Measurements from ENCODE around the gene RDH16.

RDH16 gene, protein sequence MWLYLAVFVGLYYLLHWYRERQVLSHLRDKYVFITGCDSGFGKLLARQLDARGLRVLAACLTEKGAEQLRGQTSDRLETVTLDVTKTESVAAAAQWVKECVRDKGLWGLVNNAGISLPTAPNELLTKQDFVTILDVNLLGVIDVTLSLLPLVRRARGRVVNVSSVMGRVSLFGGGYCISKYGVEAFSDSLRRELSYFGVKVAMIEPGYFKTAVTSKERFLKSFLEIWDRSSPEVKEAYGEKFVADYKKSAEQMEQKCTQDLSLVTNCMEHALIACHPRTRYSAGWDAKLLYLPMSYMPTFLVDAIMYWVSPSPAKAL

GRCh38 chr12:56957229-56958052, at the start of gene RDH16:
TSS of gene RDH16 (minus strand) at chr12:56957608. CDS start at chr12:56957462, 146 bp downstream.
- no peak within 1 kb of the TSS for H3K4me3 ChIP-seq (ENCODE audit: low read length)
- TF ChIP-seq, protein P1, sequence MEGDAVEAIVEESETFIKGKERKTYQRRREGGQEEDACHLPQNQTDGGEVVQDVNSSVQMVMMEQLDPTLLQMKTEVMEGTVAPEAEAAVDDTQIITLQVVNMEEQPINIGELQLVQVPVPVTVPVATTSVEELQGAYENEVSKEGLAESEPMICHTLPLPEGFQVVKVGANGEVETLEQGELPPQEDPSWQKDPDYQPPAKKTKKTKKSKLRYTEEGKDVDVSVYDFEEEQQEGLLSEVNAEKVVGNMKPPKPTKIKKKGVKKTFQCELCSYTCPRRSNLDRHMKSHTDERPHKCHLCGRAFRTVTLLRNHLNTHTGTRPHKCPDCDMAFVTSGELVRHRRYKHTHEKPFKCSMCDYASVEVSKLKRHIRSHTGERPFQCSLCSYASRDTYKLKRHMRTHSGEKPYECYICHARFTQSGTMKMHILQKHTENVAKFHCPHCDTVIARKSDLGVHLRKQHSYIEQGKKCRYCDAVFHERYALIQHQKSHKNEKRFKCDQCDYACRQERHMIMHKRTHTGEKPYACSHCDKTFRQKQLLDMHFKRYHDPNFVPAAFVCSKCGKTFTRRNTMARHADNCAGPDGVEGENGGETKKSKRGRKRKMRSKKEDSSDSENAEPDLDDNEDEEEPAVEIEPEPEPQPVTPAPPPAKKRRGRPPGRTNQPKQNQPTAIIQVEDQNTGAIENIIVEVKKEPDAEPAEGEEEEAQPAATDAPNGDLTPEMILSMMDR (conservative IDR thresholded peaks at IDR 0.05; ENCODE audit: low read length) = no peak
- DNase-seq (ENCODE audit: low read depth) = no peak

DNA sequence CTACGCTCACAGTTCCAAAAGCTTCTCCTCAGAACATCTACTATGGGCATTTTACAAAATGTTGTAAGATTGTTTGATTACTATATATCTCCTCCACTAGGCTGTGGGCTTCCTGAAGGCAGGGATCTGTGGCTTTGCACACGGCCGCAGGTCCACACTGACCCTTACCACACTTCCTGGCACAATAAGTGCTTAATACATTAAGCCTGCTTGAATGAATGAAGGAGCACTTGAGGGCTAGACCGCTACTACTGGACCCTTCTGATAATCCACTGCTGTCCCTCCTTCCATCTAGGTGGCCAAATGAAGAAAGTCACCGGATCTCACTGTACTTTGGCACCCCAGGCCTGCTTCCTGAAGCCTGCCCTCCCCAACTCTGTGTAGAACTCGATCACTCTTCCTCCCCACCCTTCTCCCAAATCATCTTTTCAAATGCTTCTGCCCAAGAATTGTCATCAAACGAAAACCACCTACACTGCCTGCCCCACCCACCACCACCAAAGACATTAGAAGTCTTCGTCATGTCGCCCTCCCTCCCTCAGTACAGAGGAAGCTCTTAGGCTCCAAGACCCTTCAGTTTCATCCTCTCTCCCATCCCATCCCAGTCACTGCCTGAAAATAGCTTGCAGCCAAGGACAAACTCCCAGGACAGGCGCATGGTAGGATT, 49.5 kb upstream of the RDH16 start:
- H3K4me3 ChIP-seq (ENCODE audit: low read length) = peak overlapping the region; percentile 52
- no peak for DNase-seq (ENCODE audit: low read depth)
- TF ChIP-seq, protein P1 (conservative IDR thresholded peaks at IDR 0.05; ENCODE audit: low read length) = no peak

DNA sequence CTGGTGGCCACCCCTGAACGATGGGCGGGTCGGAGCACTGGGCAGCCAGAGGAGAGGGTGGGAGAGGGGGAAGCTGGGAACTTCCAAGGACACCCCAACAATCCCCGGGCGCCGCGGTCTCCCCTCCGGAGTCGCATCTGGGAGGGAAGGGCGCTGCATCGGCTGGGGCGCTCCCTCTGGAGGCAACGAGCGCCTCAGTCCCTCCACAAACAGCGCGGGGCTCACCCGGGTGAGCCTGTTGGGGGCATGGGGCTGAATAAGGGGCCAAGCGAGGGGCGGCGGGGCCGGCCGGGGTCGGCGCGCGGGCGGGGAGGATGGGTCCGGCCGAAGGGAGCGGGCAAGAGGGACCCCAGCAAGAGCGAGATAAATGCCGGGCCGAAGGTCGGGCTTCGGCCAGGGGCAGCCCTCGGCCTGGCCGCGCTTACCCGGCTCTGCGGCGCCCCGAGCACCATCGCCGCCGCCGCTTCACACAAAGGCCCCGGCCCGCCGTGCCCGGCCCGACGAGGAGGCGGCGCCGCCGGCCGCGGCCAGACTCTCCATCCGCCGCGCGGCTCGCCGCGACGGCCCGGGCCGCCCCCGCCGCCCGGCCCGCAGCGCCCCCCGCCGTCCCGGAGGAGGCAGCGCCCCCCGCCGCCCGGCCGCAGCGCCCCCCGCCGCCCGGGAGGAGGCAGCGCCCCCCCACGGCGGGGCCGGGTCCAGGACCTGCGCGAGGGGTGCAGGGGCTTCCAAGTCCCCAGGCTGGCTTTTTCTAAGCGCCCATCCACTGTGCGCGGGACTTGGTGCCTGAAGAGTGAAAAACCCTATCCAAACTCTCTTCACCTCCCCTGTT, 48.8 kb upstream of the RDH16 start, which contains the start of gene ZBTB39:
TSS of gene ZBTB39 (minus strand) at position 567 of the 829 bp plus-strand sequence. CDS start 1,629 bp downstream, outside the sequence.
- H3K4me3 ChIP-seq (ENCODE audit: low read length) = peak within 1 kb of the TSS; percentile 77
- DNase-seq (ENCODE audit: low read depth) = peak; percentile 53
- TF ChIP-seq, protein P1 (conservative IDR thresholded peaks at IDR 0.05; ENCODE audit: low read length) = peak; percentile 38

GRCh38 chr12:57004651-57005050, 47.2 kb upstream of the RDH16 start:
- no peak for DNase-seq (ENCODE audit: low read depth)
- TF ChIP-seq, protein P1 (conservative IDR thresholded peaks at IDR 0.05; ENCODE audit: low read length) = no peak
- H3K4me3 ChIP-seq (ENCODE audit: low read length) = no peak overlapping the region

GRCh38 chr12:57003395-57003794, 46.0 kb upstream of the RDH16 start:
- no peak overlapping the region for H3K4me3 ChIP-seq (ENCODE audit: low read length)
- TF ChIP-seq, protein P1 (conservative IDR thresholded peaks at IDR 0.05; ENCODE audit: low read length) = no peak
- no peak for DNase-seq (ENCODE audit: low read depth)

DNA sequence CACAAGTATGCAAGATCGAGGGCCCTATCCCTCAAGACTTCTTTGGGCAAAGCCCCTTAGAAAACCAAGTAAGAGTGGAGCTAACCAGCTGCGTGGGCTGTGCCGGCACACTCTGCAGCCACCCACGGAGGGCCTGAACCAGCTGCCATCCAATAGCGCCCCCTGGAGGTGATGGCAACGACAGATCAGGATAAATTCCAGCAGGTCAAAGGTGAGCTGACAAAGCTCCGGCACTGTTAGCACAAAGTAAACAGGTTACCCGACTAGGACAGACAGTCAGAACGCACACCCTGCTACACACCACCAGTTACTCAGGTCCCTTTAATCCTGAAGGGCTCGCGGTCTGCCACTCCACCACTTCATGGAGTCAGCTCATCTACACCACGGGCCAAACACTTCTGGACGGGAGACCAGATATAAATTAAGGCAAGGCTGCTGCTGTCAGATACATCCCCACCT, 44.1 kb upstream of the RDH16 start:
- TF ChIP-seq, protein P1 (conservative IDR thresholded peaks at IDR 0.05; ENCODE audit: low read length) = peak; percentile 73
- peak; percentile 46 for DNase-seq (ENCODE audit: low read depth)
- H3K4me3 ChIP-seq (ENCODE audit: low read length) = no peak overlapping the region
